ENCODE measurements around the gene IFNLR1.

The IFNLR1 gene

GRCh38 chr1:24109686-24110475 is 77.2 kb downstream of the IFNLR1 start:
- no peak for DNase-seq
- H3K36me3 ChIP-seq (ENCODE audit: control insufficient read depth in 4 of 4, insufficient read depth in 4 of 4, low read length in 3 of 4): no peaks in the 10 kb centered on the region
- WGBS (ENCODE audit: insufficient coverage): 92% methylated on average over 13 of the region's 15 CpGs
- peaks cover 0 to 8% (median 7%) of the 10 kb centered on the region in 4 experiments for H3K4me1 ChIP-seq (ENCODE audit: control extremely low read depth in 1 of 4, control insufficient read depth in 4 of 4, insufficient read depth in 4 of 4, low read length in 3 of 4)
- no peak overlapping the region for H3K4me3 ChIP-seq (ENCODE audit: control insufficient read depth in 1 of 7, extremely low read depth in 1 of 7, insufficient read depth in 4 of 7, low read depth in 2 of 7, low read length in 6 of 7)
- no peak overlapping the region for H3K27ac ChIP-seq (ENCODE audit: insufficient read depth in 1 of 2, low read depth in 1 of 2, low read length in 2 of 2, poor library complexity in 1 of 2, severe bottlenecking in 2 of 2)
- POLR2A ChIA-PET: no interaction called here
- H3K9me3 ChIP-seq (ENCODE audit: control extremely low read depth in 1 of 5, control insufficient read depth in 4 of 5, insufficient read depth in 2 of 5, low read depth in 1 of 5, low read length in 4 of 5): no peaks in the 10 kb centered on the region
- H3K27me3 ChIP-seq (replicated peaks in 2 of 5; ENCODE audit: control insufficient read depth in 4 of 5, insufficient read depth in 5 of 5, low read length in 4 of 5): peaks cover 0 to 10% (median 2%) of the 10 kb centered on the region in 5 experiments
- CTCF ChIA-PET: interaction anchor here (1.3 kb wide), 1 partner anchor 42 kb away, joined by 4 read pairs; no protein-coding TSS in a partner anchor

GRCh38 chr1:24109166-24109483 is 78.0 kb downstream of the IFNLR1 start:
- POLR2A ChIA-PET: no interaction called here
- CTCF ChIA-PET: no interaction called here
- no peak overlapping the region for H3K4me3 ChIP-seq (ENCODE audit: control insufficient read depth in 1 of 7, extremely low read depth in 1 of 7, insufficient read depth in 4 of 7, low read depth in 2 of 7, low read length in 6 of 7)
- peaks cover 0 to 10% (median 2%) of the 10 kb centered on the region in 5 experiments for H3K27me3 ChIP-seq (replicated peaks in 2 of 5; ENCODE audit: control insufficient read depth in 4 of 5, insufficient read depth in 5 of 5, low read length in 4 of 5)
- no peaks in the 10 kb centered on the region for H3K9me3 ChIP-seq (ENCODE audit: control extremely low read depth in 1 of 5, control insufficient read depth in 4 of 5, insufficient read depth in 2 of 5, low read depth in 1 of 5, low read length in 4 of 5)
- H3K36me3 ChIP-seq (ENCODE audit: control insufficient read depth in 4 of 4, insufficient read depth in 4 of 4, low read length in 3 of 4): no peaks in the 10 kb centered on the region
- peaks cover 0 to 8% (median 7%) of the 10 kb centered on the region in 4 experiments for H3K4me1 ChIP-seq (ENCODE audit: control extremely low read depth in 1 of 4, control insufficient read depth in 4 of 4, insufficient read depth in 4 of 4, low read length in 3 of 4)
- WGBS (ENCODE audit: insufficient coverage): 80% methylated on average over 1 of the region's 1 CpG
- DNase-seq: no peak
- H3K27ac ChIP-seq (ENCODE audit: insufficient read depth in 1 of 2, low read depth in 1 of 2, low read length in 2 of 2, poor library complexity in 1 of 2, severe bottlenecking in 2 of 2): no peak overlapping the region

- DNase-seq: no peak
- H3K27me3 ChIP-seq (replicated peaks in 2 of 5; ENCODE audit: control insufficient read depth in 4 of 5, insufficient read depth in 5 of 5, low read length in 4 of 5): peaks cover 0 to 8% (median 2%) of the 10 kb centered on the region in 5 experiments
- WGBS (ENCODE audit: insufficient coverage): 86% methylated on average over 16 of the region's 22 CpGs
- no peaks in the 10 kb centered on the region for H3K9me3 ChIP-seq (ENCODE audit: control extremely low read depth in 1 of 5, control insufficient read depth in 4 of 5, insufficient read depth in 2 of 5, low read depth in 1 of 5, low read length in 4 of 5)
- H3K4me1 ChIP-seq (ENCODE audit: control extremely low read depth in 1 of 4, control insufficient read depth in 4 of 4, insufficient read depth in 4 of 4, low read length in 3 of 4): peaks cover 0 to 8% (median 7%) of the 10 kb centered on the region in 4 experiments
- ChIA-PET CTCF (no interaction called here), POLR2A (no interaction called here)
- H3K27ac ChIP-seq (ENCODE audit: insufficient read depth in 1 of 2, low read depth in 1 of 2, low read length in 2 of 2, poor library complexity in 1 of 2, severe bottlenecking in 2 of 2): no peak overlapping the region
- no peaks in the 10 kb centered on the region for H3K36me3 ChIP-seq (ENCODE audit: control insufficient read depth in 4 of 4, insufficient read depth in 4 of 4, low read length in 3 of 4)
- no peak overlapping the region for H3K4me3 ChIP-seq (ENCODE audit: control insufficient read depth in 1 of 7, extremely low read depth in 1 of 7, insufficient read depth in 4 of 7, low read depth in 2 of 7, low read length in 6 of 7)
Measured at GRCh38 chr1:24108334-24109165, 78.5 kb downstream of the IFNLR1 start.

- H3K4me1 ChIP-seq (ENCODE audit: control extremely low read depth in 1 of 4, control insufficient read depth in 4 of 4, insufficient read depth in 4 of 4, low read length in 3 of 4): peaks cover 0 to 6% (median 5%) of the 10 kb centered on the region in 4 experiments
- peaks cover 0 to 6% (median 2%) of the 10 kb centered on the region in 5 experiments for H3K27me3 ChIP-seq (replicated peaks in 2 of 5; ENCODE audit: control insufficient read depth in 4 of 5, insufficient read depth in 5 of 5, low read length in 4 of 5)
- CTCF ChIA-PET: no interaction called here
- no peaks in the 10 kb centered on the region for H3K9me3 ChIP-seq (ENCODE audit: control extremely low read depth in 1 of 5, control insufficient read depth in 4 of 5, insufficient read depth in 2 of 5, low read depth in 1 of 5, low read length in 4 of 5)
- POLR2A ChIA-PET: no interaction called here
- WGBS (ENCODE audit: insufficient coverage): 94% methylated on average over 16 of the region's 18 CpGs
- no peaks in the 10 kb centered on the region for H3K36me3 ChIP-seq (ENCODE audit: control insufficient read depth in 4 of 4, insufficient read depth in 4 of 4, low read length in 3 of 4)
- no peak for DNase-seq
- H3K27ac ChIP-seq (ENCODE audit: insufficient read depth in 1 of 2, low read depth in 1 of 2, low read length in 2 of 2, poor library complexity in 1 of 2, severe bottlenecking in 2 of 2): no peak overlapping the region
- H3K4me3 ChIP-seq (ENCODE audit: control insufficient read depth in 1 of 7, extremely low read depth in 1 of 7, insufficient read depth in 4 of 7, low read depth in 2 of 7, low read length in 6 of 7): no peak overlapping the region
Measured at GRCh38 chr1:24107462-24108138, 79.5 kb downstream of the IFNLR1 start.

GRCh38 chr1:24105368-24106160 is 81.5 kb downstream of the IFNLR1 start:
- Histone ChIP-seq H3K9me3 (ENCODE audit: control extremely low read depth in 1 of 5, control insufficient read depth in 4 of 5, insufficient read depth in 2 of 5, low read depth in 1 of 5, low read length in 4 of 5) (no peaks in the 10 kb centered on the region), H3K27me3 (replicated peaks in 2 of 5; ENCODE audit: control insufficient read depth in 4 of 5, insufficient read depth in 5 of 5, low read length in 4 of 5) (no peaks in the 10 kb centered on the region), H3K4me3 (ENCODE audit: control insufficient read depth in 1 of 7, extremely low read depth in 1 of 7, insufficient read depth in 4 of 7, low read depth in 2 of 7, low read length in 6 of 7) (no peak overlapping the region), H3K27ac (ENCODE audit: insufficient read depth in 1 of 2, low read depth in 1 of 2, low read length in 2 of 2, poor library complexity in 1 of 2, severe bottlenecking in 2 of 2) (no peak overlapping the region), H3K36me3 (ENCODE audit: control insufficient read depth in 4 of 4, insufficient read depth in 4 of 4, low read length in 3 of 4) (no peaks in the 10 kb centered on the region), H3K4me1 (ENCODE audit: control extremely low read depth in 1 of 4, control insufficient read depth in 4 of 4, insufficient read depth in 4 of 4, low read length in 3 of 4) (no peaks in the 10 kb centered on the region)
- ChIA-PET CTCF (interaction anchor here (1.3 kb wide), 1 partner anchor 9 kb away, joined by 4 read pairs; no protein-coding TSS in a partner anchor), POLR2A (no interaction called here)
- DNase-seq: no peak
- WGBS (ENCODE audit: insufficient coverage): 94% methylated on average over 15 of the region's 19 CpGs

- Histone ChIP-seq H3K36me3 (ENCODE audit: control insufficient read depth in 4 of 4, insufficient read depth in 4 of 4, low read length in 3 of 4) (no peaks in the 10 kb centered on the region), H3K4me3 (ENCODE audit: control insufficient read depth in 1 of 7, extremely low read depth in 1 of 7, insufficient read depth in 4 of 7, low read depth in 2 of 7, low read length in 6 of 7) (no peak overlapping the region), H3K27me3 (replicated peaks in 2 of 5; ENCODE audit: control insufficient read depth in 4 of 5, insufficient read depth in 5 of 5, low read length in 4 of 5) (no peaks in the 10 kb centered on the region), H3K9me3 (ENCODE audit: control extremely low read depth in 1 of 5, control insufficient read depth in 4 of 5, insufficient read depth in 2 of 5, low read depth in 1 of 5, low read length in 4 of 5) (no peaks in the 10 kb centered on the region), H3K27ac (ENCODE audit: insufficient read depth in 1 of 2, low read depth in 1 of 2, low read length in 2 of 2, poor library complexity in 1 of 2, severe bottlenecking in 2 of 2) (no peak overlapping the region), H3K4me1 (ENCODE audit: control extremely low read depth in 1 of 4, control insufficient read depth in 4 of 4, insufficient read depth in 4 of 4, low read length in 3 of 4) (no peaks in the 10 kb centered on the region)
- no peak for DNase-seq
- CTCF ChIA-PET: interaction anchor here (1.3 kb wide), 1 partner anchor 10 kb away, joined by 4 read pairs; no protein-coding TSS in a partner anchor
- WGBS (ENCODE audit: insufficient coverage): 96% methylated on average over 7 of the region's 7 CpGs
- POLR2A ChIA-PET: no interaction called here
Measured at GRCh38 chr1:24104854-24105253, 82.2 kb downstream of the IFNLR1 start.
